Hematopoietic multipotent progenitor cell treated with erythropoietin and hydrocortisone succinate and interleukin-3 and kit ligand, for 8 days (in vitro differentiated cells): ENCODE data around the gene RELA.
A peak's percentile ranks its signal among the peaks of the same experiment; 100 is the strongest.
"Not testable (repeated sequence)": the region's sequence is repeated elsewhere in the genome, so short reads cannot be mapped to it uniquely, and the experiment has no call there.

Source experiments
- DNase-seq: peaks from one replicate; pipeline ENCODE4 v3.0.0-alpha.2; 2015

RELA gene

DNA sequence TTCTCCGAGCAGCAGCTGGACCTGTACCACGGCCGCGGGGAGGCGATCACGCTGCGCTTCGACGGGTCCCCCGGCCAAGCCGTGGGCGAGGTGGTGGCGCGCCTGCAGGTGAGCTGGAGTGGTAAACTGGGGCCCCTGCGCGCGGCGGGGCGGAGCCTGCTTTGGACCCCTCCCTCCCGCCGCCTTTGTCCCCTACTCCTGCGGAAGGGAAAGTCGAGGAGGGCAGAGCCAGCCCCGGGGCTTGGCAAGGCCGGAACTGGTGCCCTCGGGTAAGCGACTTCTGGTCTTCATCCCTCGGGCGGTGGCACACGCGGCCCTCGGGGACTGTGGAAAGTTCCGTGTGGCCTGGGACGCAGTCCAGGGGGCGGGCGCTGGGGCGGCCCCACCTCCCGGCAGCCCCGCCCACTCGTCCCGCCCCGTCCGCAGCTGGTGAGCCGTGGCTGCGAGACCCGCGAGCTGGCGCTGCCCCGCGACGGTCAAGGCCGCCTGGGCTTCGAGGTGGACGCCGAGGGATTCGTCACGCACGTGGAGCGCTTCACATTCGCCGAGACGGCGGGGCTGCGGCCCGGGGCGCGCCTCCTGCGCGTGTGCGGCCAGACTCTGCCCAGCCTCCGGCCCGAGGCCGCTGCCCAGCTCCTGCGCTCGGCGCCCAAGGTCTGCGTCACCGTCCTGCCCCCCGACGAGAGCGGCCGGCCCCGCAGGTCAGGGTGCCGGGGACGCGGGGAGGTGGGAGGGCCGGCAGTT lies 15.6 kb downstream of the RELA start:
- DNase-seq: no peak

DNA sequence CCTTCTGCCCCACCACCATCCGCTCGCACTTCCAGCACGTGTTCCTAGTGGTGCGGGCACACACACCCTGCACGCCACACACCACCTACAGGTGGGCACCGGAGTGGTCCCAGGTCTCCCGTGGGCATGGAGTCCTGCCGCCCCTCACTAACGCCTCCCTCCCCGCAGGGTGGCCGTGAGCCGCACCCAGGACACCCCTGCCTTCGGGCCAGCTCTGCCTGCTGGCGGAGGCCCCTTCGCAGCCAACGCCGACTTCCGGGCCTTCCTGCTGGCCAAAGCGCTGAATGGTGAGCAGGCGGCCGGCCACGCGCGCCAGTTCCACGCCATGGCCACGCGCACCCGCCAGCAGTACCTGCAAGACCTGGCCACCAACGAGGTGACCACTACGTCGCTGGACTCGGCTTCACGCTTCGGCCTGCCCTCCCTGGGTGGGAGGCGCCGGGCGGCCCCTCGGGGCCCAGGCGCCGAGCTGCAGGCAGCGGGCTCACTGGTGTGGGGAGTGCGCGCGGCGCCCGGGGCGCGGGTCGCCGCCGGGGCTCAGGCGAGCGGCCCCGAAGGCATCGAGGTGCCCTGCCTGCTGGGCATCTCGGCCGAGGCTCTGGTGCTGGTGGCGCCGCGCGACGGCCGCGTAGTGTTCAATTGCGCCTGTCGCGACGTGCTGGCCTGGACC lies 16.3 kb downstream of the RELA start:
- DNase-seq: no peak

DNA sequence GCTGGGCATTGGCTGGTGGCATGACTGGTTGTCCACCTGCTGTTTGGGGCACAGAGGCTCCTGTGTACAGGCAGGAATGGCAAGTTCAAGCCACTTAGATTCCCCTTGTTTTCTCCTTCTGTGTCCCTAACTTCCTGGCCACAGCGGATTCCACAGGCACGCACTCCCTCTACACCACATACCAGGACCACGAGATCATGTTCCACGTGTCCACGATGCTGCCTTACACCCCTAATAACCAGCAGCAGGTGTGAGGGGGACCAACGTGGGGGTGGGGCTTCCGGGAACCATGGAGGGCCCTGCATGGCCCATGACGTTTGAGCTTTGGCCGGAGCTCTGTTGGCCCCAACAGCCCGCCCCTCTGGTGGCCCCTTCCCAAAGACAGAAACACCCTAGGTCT lies 17.0 kb downstream of the RELA start:
- DNase-seq: no peak

DNA sequence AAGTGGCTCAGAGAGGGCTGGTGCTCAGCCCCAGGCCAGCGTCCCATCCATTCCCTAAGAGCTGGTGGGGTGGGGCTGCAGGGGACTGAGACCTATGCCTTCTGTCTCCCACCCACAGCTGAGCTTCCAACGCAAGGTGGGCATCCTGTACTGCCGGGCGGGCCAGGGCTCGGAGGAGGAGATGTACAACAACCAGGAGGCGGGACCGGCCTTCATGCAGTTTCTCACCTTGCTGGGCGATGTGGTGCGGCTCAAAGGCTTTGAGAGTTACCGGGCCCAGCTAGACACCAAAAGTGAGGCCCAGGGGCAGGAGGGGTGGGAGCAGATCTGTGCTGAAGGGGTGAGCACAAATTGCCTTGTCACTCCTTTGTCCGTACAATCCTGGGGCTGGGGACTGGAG lies 17.9 kb downstream of the RELA start:
- no peak for DNase-seq

DNA sequence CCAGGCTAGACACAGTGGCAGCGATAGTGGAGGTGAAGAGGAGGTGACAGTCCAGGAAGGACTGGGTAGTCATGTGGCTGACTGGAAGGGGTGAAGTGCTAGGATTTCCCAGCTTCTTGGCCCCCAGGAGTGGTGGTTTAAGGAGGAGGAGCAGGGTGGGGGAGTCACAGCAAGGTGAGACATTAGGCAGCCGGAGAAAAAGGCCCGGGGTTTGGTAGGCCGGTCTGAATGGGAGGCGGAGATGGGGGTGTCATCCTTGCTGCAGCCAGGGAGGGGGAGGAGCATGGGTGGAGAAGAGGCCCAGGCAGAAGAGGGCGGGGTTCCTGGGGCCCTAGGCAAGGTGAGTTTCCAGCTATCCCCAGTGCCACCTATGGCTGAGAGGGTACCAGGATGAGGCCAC lies 18.7 kb downstream of the RELA start:
- DNase-seq: no peak

DNA sequence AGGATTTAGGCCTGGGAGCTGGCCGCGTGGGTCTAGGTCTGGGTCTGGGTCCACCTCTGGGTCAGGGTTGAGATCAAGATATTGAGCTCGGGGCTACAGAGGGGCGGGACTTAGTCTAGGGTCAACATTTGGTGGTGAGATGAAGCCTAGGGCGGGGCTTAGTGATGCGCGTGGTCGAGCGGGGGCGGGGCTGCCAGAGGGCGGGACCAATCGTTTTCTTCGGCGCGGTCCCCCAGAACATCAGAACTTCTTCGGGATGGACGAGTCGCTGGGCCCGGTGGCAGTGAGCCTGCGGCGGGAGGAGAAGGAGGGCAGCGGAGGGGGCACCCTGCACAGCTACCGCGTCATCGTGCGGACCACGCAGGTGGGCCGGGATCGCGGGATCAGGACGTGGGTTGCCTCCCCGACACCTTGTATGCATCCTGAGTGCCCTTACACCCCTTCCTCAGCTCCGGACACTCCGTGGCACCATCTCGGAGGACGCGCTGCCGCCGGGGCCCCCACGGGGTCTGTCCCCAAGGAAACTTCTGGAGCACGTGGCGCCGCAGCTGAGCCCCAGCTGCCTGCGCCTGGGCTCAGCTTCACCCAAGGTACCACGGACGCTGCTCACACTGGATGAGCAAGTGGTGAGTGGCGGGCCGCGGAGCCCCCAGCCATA lies 20.6 kb downstream of the RELA start:
- peak; percentile 7 for DNase-seq

DNA sequence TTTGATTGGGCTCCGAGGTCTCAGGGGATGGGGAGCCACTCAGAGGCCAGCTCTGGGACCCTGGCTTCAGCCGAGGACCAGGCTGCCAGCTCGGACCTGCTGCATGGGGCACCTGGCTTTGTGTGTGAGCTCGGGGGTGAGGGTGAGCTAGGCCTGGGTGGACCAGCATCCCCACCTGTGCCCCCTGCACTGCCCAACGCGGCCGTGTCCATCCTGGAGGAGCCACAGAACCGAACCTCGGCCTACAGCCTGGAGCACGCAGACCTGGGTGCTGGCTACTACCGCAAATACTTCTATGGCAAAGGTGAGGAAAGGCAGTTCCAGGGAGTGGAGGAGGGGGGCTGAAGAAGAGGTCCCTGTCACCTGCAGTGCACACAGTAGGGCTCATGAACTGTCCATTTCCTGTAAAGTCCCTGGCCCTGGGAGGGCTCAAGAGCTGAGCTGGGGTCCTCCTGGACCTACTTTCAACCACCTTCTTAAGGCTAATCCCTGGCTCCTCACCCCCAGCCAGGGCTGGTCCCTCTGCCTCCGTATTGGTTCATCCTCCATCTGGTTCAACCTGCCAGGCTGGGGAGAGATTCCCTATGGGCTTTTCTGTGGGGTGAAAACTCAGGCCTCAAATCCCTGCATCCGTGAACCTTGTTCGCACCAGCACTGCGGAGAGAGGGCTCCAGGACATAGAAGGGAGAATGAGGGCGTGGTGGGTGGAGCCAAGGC lies 21.3 kb downstream of the RELA start:
- DNase-seq: no peak

DNA sequence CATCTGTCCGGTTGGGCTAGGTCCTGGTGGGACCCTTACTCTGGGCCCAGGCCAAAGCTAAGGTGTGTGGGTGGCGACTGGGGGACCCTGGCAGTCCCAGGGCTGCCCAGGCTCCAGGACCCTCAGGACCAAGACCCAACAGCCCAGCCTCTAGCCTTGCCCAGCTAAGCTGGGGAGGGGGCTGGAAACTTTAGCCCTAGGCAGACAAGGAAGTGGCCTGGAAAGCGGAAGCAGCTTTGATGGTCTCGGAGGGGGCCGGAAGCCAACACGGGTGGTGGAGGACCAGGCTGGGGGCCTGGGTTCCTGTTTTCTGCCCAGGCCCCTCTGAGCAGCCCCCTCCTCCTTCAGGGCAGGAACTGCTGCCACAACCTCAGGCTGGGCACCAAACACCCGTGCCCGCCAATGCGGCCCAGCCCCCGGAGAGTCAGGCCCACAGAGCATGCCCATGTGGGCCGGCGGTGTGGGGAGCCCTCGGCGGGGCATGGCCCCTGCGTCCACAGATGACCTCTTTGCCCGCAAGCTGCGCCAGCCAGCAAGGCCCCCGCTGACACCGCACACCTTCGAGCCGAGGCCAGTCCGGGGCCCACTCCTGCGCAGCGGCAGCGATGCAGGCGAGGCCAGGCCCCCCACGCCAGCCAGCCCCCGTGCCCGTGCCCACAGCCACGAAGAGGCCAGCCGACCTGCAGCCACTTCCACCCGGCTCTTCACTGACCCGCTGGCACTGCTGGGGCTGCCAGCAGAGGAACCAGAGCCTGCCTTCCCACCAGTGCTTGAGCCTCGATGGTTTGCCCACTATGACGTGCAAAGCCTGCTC lies 22.0 kb downstream of the RELA start:
- peak; percentile 30 for DNase-seq

DNA sequence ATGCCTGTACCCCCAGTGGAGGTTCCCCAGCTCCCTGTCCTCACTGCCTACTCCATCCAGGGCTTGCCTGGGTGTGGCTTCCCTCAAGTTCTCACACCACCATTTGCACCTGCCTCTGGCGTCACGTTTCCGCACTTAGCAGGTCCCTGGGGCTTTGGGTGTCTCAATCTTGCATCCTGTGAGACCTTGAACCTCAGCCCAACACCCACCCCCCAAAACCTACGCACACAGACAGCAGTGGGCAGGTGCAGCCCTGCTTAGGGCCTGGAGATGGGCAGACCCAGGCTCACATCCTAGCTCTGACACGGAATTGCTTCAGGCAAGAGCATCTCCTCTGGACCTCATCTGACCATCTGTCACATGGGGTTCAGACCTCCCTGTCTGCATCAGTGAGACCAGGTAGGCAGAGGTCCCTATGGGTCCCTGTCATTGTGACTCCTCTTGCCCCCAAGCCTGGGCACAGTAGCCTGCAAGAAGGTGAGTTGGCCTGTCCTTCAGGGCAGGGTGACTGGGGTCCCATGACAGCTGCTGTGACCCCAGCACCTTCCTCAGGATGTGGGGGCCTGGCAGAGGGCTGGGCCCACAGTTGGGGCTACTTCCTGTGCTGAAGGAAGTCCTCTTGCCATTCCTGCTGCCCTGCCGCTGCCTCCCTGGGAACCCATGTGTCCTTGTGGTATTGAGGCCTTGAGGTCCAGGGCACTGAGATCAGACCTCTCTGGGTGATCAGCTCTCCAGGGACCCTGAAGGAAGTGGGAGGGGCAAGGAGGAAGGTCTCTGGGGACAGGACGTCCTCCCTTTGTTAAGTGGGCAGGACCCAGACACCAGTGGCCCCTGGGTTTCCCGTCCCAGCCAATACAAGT lies 22.9 kb downstream of the RELA start:
- DNase-seq: no peak

DNA sequence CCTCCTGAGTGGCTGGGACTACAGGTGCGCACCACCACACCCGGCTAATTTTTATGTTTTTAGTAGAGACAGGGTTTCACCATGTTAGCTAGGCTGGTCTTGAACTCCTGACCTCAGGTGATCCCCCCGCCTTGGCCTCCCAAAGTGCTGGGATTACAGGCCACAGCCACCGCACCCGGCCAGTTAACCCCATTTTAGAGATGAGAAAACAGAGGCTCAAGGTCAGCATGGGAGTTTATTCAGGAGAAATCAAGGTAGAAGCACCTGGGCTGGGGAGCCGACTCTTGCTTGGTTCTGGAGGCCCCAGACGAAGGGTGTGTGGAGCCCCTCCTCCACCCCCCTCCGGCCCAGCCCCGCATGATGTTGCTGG lies 23.5 kb downstream of the RELA start:
- DNase-seq: not testable (repeated sequence)

DNA sequence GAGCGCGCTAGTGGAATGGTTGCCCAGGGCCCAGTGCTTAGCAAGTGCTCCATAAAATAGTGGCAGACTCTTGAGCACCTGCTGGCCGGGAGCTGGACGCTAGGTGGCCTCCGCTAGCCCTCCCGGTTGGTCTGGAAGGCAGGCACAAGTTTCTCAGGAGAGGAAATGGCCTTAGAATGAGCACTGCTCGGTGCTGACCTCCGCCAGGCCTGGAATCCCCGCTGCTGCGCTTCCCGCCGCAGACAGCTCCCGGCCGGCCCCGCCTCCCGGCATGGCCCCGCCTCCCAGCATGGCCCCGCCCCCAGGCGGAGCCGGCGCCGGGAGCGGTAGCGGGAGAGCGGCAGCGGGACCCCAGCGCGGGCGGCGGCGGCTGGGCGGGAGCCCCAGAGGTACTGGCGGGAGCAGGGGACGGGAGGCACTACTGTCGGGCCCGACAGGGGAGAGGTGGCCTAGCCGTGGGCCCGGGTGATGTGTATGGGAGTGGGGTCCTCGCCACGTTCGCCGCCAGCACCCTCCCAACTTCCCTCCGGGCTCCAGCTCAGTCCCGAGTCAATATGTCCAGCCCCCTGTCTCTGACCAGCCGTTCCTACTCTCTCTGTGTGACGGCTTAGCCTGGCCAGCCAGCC lies 24.8 kb downstream of the RELA start, which contains the start of gene SIPA1:
SIPA1 (plus strand) TSS at position 308 of the 626 bp plus-strand sequence. CDS start 2,821 bp downstream, outside the sequence.
- DNase-seq: peak; percentile 74

DNA sequence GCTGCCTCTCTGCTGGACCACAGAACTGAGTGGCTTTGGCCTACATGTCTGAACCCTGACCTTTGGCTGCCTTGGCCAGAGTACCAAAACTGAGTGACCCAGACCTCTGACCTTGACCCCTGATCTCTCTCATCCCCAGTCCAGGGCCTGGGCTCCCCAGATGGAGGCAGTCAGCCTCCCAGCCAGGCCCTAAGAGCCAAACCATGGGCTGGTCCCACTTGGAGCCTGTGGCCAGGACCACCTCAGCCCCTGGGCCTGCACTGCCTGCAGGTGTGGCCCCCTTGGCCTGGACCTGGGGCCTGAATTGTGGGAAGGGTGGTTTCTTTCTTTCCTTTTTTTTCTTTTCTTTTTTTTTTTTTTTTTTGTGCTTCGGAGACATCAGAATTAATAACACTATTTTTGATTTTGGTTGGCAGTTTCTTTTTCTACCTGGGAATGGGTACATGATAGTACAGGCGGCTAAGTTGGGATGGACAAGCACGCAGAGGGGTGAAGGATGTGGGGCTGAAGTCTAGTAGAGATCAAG lies 25.6 kb downstream of the RELA start:
- no peak for DNase-seq

DNA sequence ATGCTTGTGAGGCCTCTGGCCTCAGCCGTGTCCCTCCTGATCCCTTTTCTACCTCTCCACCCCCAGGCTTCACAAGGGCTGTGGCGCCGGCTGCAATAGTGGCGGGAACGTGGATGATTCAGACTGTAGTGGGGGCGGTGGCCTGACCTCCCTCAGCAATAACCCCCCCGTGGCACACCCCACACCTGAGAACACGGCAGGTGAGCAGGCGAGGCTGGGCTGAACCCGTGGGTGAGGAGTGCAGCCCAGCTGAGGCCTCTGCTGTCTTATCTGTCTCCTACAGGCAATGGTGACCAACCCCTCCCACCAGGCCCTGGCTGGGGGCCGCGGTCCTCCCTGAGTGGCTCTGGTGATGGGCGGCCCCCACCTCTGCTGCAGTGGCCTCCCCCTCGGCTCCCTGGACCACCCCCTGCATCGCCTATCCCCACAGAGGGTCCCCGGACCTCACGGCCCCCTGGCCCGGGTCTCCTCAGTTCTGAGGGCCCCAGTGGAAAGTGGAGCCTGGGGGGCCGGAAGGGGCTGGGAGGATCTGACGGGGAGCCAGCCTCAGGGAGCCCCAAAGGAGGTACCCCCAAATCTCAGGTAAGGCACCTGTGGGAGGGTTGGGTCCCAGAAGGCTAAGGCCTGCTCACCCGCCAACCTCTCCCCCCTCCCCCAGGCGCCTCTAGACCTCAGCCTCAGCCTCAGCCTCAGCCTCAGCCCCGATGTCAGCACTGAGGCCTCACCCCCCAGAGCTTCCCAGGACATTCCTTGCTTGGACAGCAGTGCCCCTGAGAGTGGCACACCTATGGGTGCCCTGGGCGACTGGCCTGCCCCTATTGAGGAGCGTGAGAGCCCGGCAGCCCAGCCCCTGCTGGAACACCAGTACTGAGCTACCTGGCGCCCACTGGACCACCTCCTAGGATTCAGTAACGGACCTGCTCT lies 26.3 kb downstream of the RELA start:
- DNase-seq: peak; percentile 77

DNA sequence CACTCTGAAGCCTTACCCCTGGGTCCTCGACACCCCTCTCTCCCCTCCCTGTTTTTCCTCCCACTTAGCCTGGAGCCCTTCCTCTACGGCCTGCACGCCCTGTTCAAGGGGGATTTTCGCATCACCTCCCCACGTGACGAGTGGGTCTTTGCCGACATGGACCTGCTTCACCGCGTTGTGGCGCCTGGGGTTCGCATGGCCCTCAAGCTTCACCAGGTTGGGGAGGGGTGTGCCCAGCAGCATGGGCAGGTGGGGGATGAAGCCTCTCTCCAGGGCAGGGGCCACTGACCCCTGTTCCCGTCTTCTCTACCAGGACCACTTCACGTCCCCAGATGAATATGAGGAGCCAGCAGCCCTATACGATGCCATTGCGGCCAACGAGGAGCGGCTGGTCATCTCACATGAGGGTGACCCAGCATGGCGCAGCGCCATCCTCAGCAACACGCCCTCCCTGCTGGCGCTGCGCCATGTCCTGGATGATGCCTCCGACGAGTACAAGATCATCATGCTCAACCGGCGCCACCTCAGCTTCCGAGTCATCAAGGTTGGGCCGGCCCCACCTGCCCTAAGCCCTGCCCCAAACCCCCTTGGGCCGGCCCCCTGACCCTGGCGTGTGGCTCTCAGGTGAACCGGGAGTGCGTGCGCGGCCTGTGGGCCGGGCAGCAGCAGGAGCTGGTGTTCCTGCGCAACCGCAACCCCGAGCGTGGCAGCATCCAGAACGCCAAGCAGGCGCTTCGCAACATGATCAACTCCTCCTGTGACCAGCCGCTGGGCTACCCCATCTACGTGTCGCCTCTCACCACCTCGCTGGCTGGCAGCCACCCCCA lies 27.6 kb downstream of the RELA start:
- DNase-seq: no peak

DNA sequence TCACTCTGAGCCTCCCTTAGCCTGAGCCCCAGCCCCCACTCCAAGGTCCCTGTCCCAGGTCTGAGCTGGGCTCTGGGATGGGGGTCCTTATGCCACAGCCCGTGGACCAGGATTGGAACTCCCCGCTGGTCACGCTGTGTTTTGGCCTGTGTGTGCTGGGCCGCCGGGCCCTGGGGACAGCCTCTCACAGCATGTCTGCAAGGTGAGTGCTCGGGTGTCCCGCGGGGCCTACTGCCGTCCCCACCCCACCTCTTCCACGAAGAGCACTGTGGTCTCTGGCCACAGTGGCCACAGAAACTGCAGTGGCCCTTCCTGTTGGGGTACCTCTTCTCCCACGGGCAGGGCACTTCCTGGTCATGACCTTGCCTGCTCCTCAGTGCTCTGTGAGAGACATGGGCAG lies 28.3 kb downstream of the RELA start:
- DNase-seq: no peak

DNA sequence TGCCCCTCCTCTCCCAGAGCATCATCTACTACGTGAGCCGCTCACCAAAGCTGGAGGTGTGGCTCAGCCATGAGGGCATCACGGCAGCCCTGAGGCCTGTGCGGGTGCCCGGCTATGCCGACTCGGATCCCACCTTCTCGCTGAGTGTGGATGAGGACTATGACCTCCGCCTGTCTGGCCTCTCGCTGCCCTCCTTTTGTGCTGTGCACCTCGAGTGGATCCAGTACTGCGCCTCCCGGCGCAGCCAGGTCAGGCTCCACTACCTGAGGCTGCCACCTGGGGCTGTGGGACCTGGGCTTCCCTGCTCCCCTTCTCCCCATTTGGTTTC lies 28.6 kb downstream of the RELA start:
- DNase-seq: no peak

DNA sequence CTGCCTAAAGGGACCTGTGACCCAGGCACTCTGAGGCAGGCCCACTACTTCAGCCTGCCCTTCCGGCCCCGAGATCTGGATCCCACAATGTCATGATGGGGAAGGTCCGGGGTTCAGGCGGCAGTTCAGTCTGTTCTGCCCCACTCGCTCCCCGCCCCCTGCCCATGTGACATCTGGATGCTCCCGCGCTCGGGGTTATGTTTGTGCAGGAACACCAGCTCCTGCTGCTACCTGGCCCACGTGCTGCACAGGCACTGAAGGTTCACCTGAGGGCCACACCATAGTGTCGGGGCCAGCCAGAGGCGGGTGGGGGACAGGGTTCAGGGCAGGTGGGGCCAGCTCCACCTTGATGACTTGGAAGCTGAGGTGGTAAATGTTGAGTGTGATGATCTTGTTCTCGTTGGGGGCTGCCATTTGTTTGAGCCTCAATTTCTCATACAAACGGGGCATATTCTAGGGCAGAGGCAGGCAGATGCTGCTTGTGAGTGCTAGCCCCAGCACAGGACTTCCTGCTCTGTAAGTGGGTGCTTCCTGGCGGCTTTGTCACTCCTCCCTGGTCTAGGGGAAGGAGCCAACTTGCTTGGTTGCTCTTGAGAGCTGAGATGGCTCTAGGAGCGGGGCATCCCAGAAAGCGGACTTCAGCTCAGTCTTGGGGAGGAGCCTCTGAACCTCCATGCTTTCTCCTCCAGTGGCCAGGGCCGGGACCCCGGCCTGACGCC lies 29.2 kb downstream of the RELA start:
- DNase-seq: no peak

DNA sequence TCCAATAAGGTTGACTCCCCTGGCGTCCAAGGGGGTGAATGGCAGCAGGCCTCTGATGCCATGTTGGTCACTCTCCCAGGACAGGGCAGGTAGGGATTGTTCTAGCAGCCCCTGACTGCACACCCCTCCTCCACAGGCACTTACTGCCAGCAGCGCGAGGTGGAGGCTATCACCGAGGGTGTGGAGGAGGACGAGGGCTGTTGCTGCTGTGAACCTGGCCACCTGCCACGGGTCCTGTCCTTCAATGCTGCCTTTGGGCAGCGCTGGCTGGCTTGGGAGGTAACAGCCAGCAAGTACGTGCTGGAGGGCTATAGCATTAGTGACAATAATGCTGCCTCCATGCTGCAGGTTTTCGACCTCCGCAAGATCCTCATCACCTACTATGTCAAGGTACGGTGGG lies 32.5 kb downstream of the RELA start:
- DNase-seq: no peak
